Vagina (tissue), 2 donors: ENCODE data around the gene IGHMBP2. TPM values are rescaled to one million over a fixed set of nuclear protein-coding genes. Genes with fewer than 3 reads are reported as not detected.

Source experiments
- DNase-seq, 2 donors: peaks; one replicate each; pipeline ENCODE4 v3.0.0-alpha.2; 2017; ENCODE audit errors: extremely low spot score in 2 of 2
- H3K27ac ChIP-seq: fragments of 200-600 bp; sonication (generic); one replicate; pipeline ENCODE4 v1.5.1; 2019
- H3K27me3 ChIP-seq: fragments of 200-600 bp; sonication (generic); one replicate; pipeline ENCODE4 v1.5.1; 2019
- H3K36me3 ChIP-seq, 2 donors: fragments of 200-600 bp; sonication (generic); one replicate each; pipeline ENCODE4 v1.5.1; 2017 to 2019
- H3K4me1 ChIP-seq: fragments of 200-600 bp; sonication (generic); one replicate; pipeline ENCODE4 v1.5.1; 2019
- H3K4me3 ChIP-seq, 2 donors: fragments of 200-600 bp; sonication (generic); 1 replicate in 1 of 2; 2 replicates in 1 of 2; pipeline ENCODE4 v1.5.1; 2016 to 2019
- H3K9me3 ChIP-seq: fragments of 200-600 bp; sonication (generic); one replicate; pipeline ENCODE4 v1.5.1; 2019
- CTCF ChIP-seq, 3 experiments: fragments of 450-650 bp in 2 of 3; fragments of 200-600 bp in 1 of 3; sonication (generic) in 1 of 3; IDR thresholded peaks; one replicate each; pipeline ENCODE4 v1.5.1; 2017 to 2019; ENCODE audit warnings: antibody characterized with exemption in 3 of 3, mild to moderate bottlenecking in 2 of 3, moderate library complexity in 2 of 3
- POLR2A ChIP-seq, 2 donors: fragments of 450-650 bp; IDR thresholded peaks; one replicate each; pipeline ENCODE4 v1.6.1; 2017; ENCODE audit warnings: antibody characterized with exemption in 2 of 2, mild to moderate bottlenecking in 2 of 2, moderate library complexity in 2 of 2
- POLR2AphosphoS5 ChIP-seq, 2 donors: sonication (generic); formaldehyde crosslinking; IDR thresholded peaks; one replicate each; pipeline ENCODE4 v1.9.0; 2017; ENCODE audit warnings: antibody characterized with exemption in 2 of 2, mild to moderate bottlenecking in 2 of 2, low read depth in 1 of 2; ENCODE audit not compliant: insufficient read depth in 1 of 2
- intact Hi-C: fragments of 100-400 bp; cut with DNase I; formaldehyde crosslinking; loops from one replicate; pipeline ENCODE4 v1.15.1; 2023
- total RNA-seq: library from RNA; depleted of rRNA; stranded (reverse); fragments of >200 nt; gene quantifications from one replicate; pipeline ENCODE4 v1.2.3, GENCODE V29; 2016

The IGHMBP2 gene
- total RNA-seq, 1 donor from 2014 or later = 8.3 TPM

- H3K9me3 ChIP-seq = no peaks in the 10 kb centered on the region
- H3K36me3 ChIP-seq = peaks cover 0 to 39% of the 10 kb centered on the region in 2 donors
- DNase-seq = no peak
- intact Hi-C loops = no loop called here
- H3K4me3 ChIP-seq = no peak overlapping the region
- peaks cover 34% of the 10 kb centered on the region for H3K4me1 ChIP-seq
- no peaks in the 10 kb centered on the region for H3K27me3 ChIP-seq
- H3K27ac ChIP-seq = no peak overlapping the region
- TF ChIP-seq POLR2AphosphoS5 (IDR thresholded peaks at IDR 0.05; ENCODE audit: insufficient read depth in 1 of 2, low read depth in 1 of 2) (no peak), POLR2A (IDR thresholded peaks at IDR 0.05) (no peak), CTCF (IDR thresholded peaks at IDR 0.05) (no peak)
Measured at GRCh38 chr11:68900835-68901381, 2.8 kb upstream of the IGHMBP2 start.

GRCh38 chr11:68904248-68904847, 657 bp downstream of the IGHMBP2 start:
- no peak for TF ChIP-seq POLR2A (IDR thresholded peaks at IDR 0.05)
- no peak for TF ChIP-seq POLR2AphosphoS5 (IDR thresholded peaks at IDR 0.05; ENCODE audit: insufficient read depth in 1 of 2, low read depth in 1 of 2)
- no peak for TF ChIP-seq CTCF (IDR thresholded peaks at IDR 0.05)
- Histone ChIP-seq H3K4me3 (peak overlapping the region; percentile 72 to 80), H3K27ac (peak overlapping the region; percentile 87), H3K36me3 (peaks cover 0 to 27% of the 10 kb centered on the region in 2 donors), H3K27me3 (no peaks in the 10 kb centered on the region), H3K4me1 (peaks cover 38% of the 10 kb centered on the region), H3K9me3 (no peaks in the 10 kb centered on the region)
- DNase-seq = no peak
- intact Hi-C loops = loop anchor here (1.0 kb wide), 1 partner anchor 185 kb away; no protein-coding TSS in a partner anchor

DNA sequence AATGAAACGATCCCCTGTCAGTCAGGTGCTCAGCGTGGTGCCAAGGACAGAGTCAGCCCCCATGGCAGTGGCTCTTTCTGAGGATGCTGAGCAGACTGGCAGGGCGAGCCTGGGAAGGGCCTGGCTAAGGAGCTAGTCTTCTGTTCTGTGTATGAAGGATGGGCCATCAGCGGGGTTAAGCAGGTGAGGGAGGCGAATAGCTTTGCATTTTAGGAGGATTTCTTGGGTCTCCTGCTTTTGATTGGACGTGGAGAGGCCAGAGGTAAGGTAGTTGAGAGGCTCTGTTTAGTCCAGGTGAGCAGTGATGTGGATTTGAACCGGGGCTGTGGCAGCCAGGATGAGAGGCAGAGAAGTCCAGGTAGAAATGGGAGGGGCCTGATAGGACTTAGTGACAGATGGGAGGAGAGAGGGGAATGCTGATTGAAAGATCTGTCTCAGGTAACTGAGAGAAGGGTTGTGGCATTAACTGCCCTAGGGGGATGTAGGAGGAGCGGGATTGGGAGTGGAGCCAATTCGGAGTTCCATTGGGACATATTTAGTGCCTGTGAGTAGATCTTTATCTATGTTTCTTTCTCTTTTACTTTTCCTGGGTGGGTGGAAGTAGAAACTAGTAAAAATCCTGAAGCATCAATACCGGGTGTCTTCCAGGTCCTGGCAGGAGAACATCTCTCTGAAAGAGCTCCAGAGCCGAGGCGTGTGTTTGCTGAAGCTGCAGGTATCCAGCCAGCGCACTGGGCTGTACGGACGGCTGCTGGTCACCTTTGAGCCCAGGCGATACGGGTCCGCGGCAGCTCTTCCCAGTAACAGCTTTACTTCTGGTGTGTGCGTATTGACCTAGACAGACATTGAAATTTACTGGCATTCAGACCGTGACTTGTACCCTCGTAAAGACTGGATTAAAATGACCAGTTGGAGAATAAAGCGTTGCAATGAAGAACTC, 2.0 kb downstream of the IGHMBP2 start:
- H3K27me3 ChIP-seq = no peaks in the 10 kb centered on the region
- no peak for DNase-seq
- no peak overlapping the region for H3K27ac ChIP-seq
- intact Hi-C loops = no loop called here
- peaks cover 38% of the 10 kb centered on the region for H3K4me1 ChIP-seq
- TF ChIP-seq POLR2A (IDR thresholded peaks at IDR 0.05) = no peak
- TF ChIP-seq CTCF (IDR thresholded peaks at IDR 0.05) = no peak
- TF ChIP-seq POLR2AphosphoS5 (IDR thresholded peaks at IDR 0.05; ENCODE audit: insufficient read depth in 1 of 2, low read depth in 1 of 2) = no peak
- no peak overlapping the region for H3K4me3 ChIP-seq
- peaks cover 0 to 34% of the 10 kb centered on the region in 2 donors for H3K36me3 ChIP-seq
- no peaks in the 10 kb centered on the region for H3K9me3 ChIP-seq

DNA sequence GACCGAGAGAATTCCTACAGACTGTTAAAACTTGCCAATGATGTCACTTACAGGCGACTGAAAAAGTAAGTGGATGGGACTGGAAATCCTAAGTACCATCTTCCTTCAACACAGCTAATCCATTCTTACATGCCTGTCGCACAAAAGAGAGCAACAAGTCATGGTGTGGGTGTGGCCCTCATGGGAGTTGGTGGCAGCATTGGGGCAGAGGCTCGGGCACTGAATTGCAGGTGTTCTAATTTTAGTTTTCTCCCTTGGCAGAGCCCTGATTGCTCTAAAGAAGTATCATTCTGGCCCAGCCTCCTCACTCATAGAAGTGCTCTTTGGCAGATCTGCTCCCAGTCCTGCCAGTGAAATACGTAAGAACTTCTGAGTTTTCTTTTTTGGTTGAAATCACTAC, 4.6 kb downstream of the IGHMBP2 start:
- no peaks in the 10 kb centered on the region for H3K27me3 ChIP-seq
- H3K4me1 ChIP-seq = peaks cover 18% of the 10 kb centered on the region
- H3K4me3 ChIP-seq = no peak overlapping the region
- intact Hi-C loops = no loop called here
- H3K27ac ChIP-seq = no peak overlapping the region
- H3K36me3 ChIP-seq = peaks cover 0 to 58% of the 10 kb centered on the region in 2 donors
- no peaks in the 10 kb centered on the region for H3K9me3 ChIP-seq
- DNase-seq = no peak
- TF ChIP-seq POLR2A (IDR thresholded peaks at IDR 0.05) = no peak
- TF ChIP-seq CTCF (IDR thresholded peaks at IDR 0.05) = no peak
